K562 (cell line): Measurements from ENCODE around the gene DNAAF8. TPM values are rescaled to one million over a fixed set of nuclear protein-coding genes. Genes with fewer than 3 reads are reported as not detected.

Experiments
- ATF1 ChIP-seq, 2 experiments: fragments of 450-650 bp in 1 of 2; IDR thresholded peaks; 2 replicates each; pipeline ENCODE4 v1.6.1; 2016; ENCODE audit warnings: missing compliant biosample characterization in 1 of 2, missing genetic modification characterization in 1 of 2
- BCL6 ChIP-seq: fragments of 250-450 bp; sonication (Bioruptor Pico); IDR thresholded peaks from 2 replicates; pipeline ENCODE4 v1.4.0; 2020
- BDP1 ChIP-seq: IDR thresholded peaks from 3 replicates; pipeline ENCODE4 v1.6.1; 2011; ENCODE audit not compliant: insufficient read length, insufficient read depth
- DDX20 ChIP-seq: fragments of 450-650 bp; IDR thresholded peaks from 2 replicates; pipeline ENCODE4 v1.6.1; 2016; ENCODE audit warnings: missing genetic modification characterization, low read depth, mild to moderate bottlenecking, missing compliant biosample characterization, moderate library complexity
- GABPB2 ChIP-seq: fragments of 250-450 bp; sonication (Bioruptor Pico); conservative IDR thresholded peaks from 2 replicates; pipeline ENCODE4 v1.5.1; 2021; ENCODE audit warnings: mild to moderate bottlenecking
- GATA2 ChIP-seq: sonication (generic); formaldehyde crosslinking; IDR thresholded peaks from 2 replicates; pipeline ENCODE4 v1.4.0; 2020; ENCODE audit warnings: mild to moderate bottlenecking, missing genetic modification reagents
- MAZ ChIP-seq, 2 experiments: fragments of 450-650 bp in 1 of 2; sonication (generic) in 1 of 2; formaldehyde crosslinking; IDR thresholded peaks in 1 of 2; conservative IDR thresholded peaks in 1 of 2; 2 replicates each; pipeline versions ENCODE4 v1.4.0 to v1.5.0; 2020; ENCODE audit warnings: mild to moderate bottlenecking in 1 of 2, missing genetic modification reagents in 1 of 2
- SETDB1 ChIP-seq: IDR thresholded peaks from one replicate; pipeline ENCODE4 v1.6.1; 2012; ENCODE audit warnings: low read length, control low read depth, inconsistent platforms
- U2AF2 ChIP-seq: fragments of 200-400 bp; formaldehyde crosslinking; optimal IDR thresholded peaks from 2 replicates; pipeline ENCODE3; 2017; ENCODE audit warnings: low read depth, mild to moderate bottlenecking, low read length
- ZC3H8 ChIP-seq: fragments of 450-650 bp; IDR thresholded peaks from 2 replicates; pipeline ENCODE4 v1.6.1; 2017
- ZNF696 ChIP-seq: fragments of 250-450 bp; sonication (Bioruptor Pico); conservative IDR thresholded peaks from 2 replicates; pipeline ENCODE4 v1.4.0; 2020; ENCODE audit warnings: mild to moderate bottlenecking, moderate library complexity
- polyA plus RNA-seq, 8 experiments: library from polyadenylated mRNA; depleted of rRNA in 4 of 8; stranded (reverse) in 5 of 8; unstranded in 3 of 8; fragments of >200 nt; fragmentation: Nextera tagmentation in 2 of 8; fragmentation: Illumina TruSeq in 1 of 8; extraction: Ambion mirVana in 2 of 8; extraction: Trizol in 1 of 8; gene quantifications; 2 replicates each; pipeline versions ENCODE4 v1.2.1 to v1.2.3, GENCODE V29; 2011 to 2014; ENCODE audit warnings: inconsistent platforms in 1 of 8, missing spikeins in 1 of 8
- total RNA-seq, 7 experiments: library from RNA; depleted of rRNA in 6 of 7; stranded (reverse); fragments of >200 nt in 6 of 7; fragmentation: Illumina TruSeq in 2 of 7; extraction: Trizol in 2 of 7; gene quantifications; 2 replicates each; pipeline versions ENCODE4 v1.2.1 to v1.2.3, GENCODE V29; 2011 to 2021; ENCODE audit warnings: low replicate concordance in 1 of 7
- TF ChIP-seq, protein P1 (sequence below): fragments of 250-450 bp; sonication (Bioruptor Pico); IDR thresholded peaks from 2 replicates; pipeline ENCODE4 v1.5.0; 2021; ENCODE audit warnings: mild to moderate bottlenecking, borderline replicate concordance
- TF ChIP-seq, protein P2 (sequence below): sonication (generic); formaldehyde crosslinking; IDR thresholded peaks from 2 replicates; pipeline ENCODE4 v1.8.0; 2022; ENCODE audit warnings: missing genetic modification reagents, mild to moderate bottlenecking, borderline replicate concordance

DNAAF8 gene
- total and polyA plus RNA-seq, 9 of the 15 experiments (the other 6 are each of a cell fraction or from before 2014, with no cell fraction given), result 0.04 to 0.12 (median 0.10) TPM; not detected in 6

DNA sequence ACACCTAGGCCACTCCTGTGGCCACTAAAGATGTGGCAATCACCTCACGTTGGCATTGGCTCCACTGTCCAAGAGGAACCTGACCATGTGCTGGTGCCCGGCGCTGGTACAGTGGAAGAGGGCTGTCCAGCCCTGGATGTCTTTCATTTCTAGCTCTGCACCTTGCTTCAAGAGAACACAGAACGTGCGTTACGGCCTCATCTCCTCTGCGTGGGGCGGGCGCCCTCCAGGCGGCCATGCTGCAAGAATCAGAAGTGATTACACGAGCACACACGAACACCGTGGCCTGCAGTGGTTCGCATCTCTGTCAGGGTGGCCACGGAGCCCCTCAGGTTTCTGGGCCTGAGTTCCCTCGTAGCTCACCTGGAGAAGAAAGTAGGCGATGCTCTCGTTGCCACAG is 7.7 kb upstream of the DNAAF8 start (continued):
- TF ChIP-seq, protein P1, sequence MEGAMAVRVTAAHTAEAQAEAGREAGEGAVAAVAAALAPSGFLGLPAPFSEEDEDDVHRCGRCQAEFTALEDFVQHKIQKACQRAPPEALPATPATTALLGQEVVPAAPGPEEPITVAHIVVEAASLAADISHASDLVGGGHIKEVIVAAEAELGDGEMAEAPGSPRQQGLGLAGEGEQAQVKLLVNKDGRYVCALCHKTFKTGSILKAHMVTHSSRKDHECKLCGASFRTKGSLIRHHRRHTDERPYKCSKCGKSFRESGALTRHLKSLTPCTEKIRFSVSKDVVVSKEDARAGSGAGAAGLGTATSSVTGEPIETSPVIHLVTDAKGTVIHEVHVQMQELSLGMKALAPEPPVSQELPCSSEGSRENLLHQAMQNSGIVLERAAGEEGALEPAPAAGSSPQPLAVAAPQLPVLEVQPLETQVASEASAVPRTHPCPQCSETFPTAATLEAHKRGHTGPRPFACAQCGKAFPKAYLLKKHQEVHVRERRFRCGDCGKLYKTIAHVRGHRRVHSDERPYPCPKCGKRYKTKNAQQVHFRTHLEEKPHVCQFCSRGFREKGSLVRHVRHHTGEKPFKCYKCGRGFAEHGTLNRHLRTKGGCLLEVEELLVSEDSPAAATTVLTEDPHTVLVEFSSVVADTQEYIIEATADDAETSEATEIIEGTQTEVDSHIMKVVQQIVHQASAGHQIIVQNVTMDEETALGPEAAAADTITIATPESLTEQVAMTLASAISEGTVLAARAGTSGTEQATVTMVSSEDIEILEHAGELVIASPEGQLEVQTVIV (CRISPR knock-in tag), result no peak
- TF ChIP-seq MAZ (CRISPR knock-in tag; conservative IDR thresholded peaks at IDR 0.05 in 1 of 2, IDR thresholded peaks at IDR 0.05 in 1 of 2) (no peak), ZNF696 (CRISPR knock-in tag) (no peak), BDP1 (no peak), ATF1 (CRISPR knock-in tag; IDR thresholded peaks at IDR 0.05) (no peak), ATF1 (tag; IDR thresholded peaks at IDR 0.05) (no peak), DDX20 (tag) (no peak), U2AF2 (no peak), SETDB1 (no peak), GABPB2 (CRISPR knock-in tag) (no peak), BCL6 (no peak), ZC3H8 (no peak), GATA2 (no peak)
- TF ChIP-seq, protein P2, sequence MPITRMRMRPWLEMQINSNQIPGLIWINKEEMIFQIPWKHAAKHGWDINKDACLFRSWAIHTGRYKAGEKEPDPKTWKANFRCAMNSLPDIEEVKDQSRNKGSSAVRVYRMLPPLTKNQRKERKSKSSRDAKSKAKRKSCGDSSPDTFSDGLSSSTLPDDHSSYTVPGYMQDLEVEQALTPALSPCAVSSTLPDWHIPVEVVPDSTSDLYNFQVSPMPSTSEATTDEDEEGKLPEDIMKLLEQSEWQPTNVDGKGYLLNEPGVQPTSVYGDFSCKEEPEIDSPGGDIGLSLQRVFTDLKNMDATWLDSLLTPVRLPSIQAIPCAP (CRISPR knock-in tag), result no peak
